H9 (cell line): Measurements from ENCODE around the gene DLG1. TPM values are rescaled to one million over a fixed set of nuclear protein-coding genes. Genes with fewer than 3 reads are reported as not detected.

Source experiments
- DNase-seq: peaks from one replicate; pipeline ENCODE4 v3.0.0-alpha.2; 2017
- H2AFZ ChIP-seq: one replicate; pipeline ENCODE4 v1.6.1; 2013; ENCODE audit warnings: mild to moderate bottlenecking, low read length, control low read depth, moderate library complexity
- H2AK5ac ChIP-seq: 2 replicates; pipeline ENCODE4 v1.6.1; 2013; ENCODE audit warnings: low read length, control low read depth, mixed read lengths; ENCODE audit not compliant: insufficient read length
- H2BK120ac ChIP-seq: one replicate; pipeline ENCODE4 v1.6.1; 2013; ENCODE audit warnings: low read depth, mild to moderate bottlenecking, low read length, control low read depth, inconsistent platforms; ENCODE audit not compliant: poor library complexity, severe bottlenecking
- H2BK12ac ChIP-seq: 2 replicates; pipeline ENCODE4 v1.6.1; 2013; ENCODE audit warnings: low read length, control low read depth, mixed read lengths, low read depth; ENCODE audit not compliant: insufficient read length
- H2BK15ac ChIP-seq: 2 replicates; pipeline ENCODE4 v1.6.1; 2013; ENCODE audit warnings: low read depth, low read length, control low read depth
- H2BK20ac ChIP-seq: one replicate; pipeline ENCODE4 v1.6.1; 2013; ENCODE audit warnings: low read depth, mild to moderate bottlenecking, low read length, control low read depth, inconsistent platforms; ENCODE audit not compliant: poor library complexity, severe bottlenecking
- H2BK5ac ChIP-seq: 2 replicates; pipeline ENCODE4 v1.6.1; 2013; ENCODE audit warnings: low read length, control low read depth, mixed read lengths; ENCODE audit not compliant: insufficient read length
- H3K14ac ChIP-seq: 2 replicates; pipeline ENCODE4 v1.6.1; 2013; ENCODE audit warnings: low read length, control low read depth; ENCODE audit not compliant: insufficient read depth
- H3K18ac ChIP-seq: 2 replicates; pipeline ENCODE4 v1.6.1; 2013; ENCODE audit warnings: low read depth, mild to moderate bottlenecking, mixed read lengths, low read length, control low read depth; ENCODE audit not compliant: insufficient read length
- H3K23ac ChIP-seq: 2 replicates; pipeline ENCODE4 v1.6.1; 2013; ENCODE audit warnings: low read length, control low read depth, mixed read lengths, low read depth; ENCODE audit not compliant: insufficient read length
- H3K23me2 ChIP-seq: 2 replicates; pipeline ENCODE4 v1.6.1; 2013; ENCODE audit warnings: low read depth, mild to moderate bottlenecking, mixed read lengths, low read length, control low read depth; ENCODE audit not compliant: insufficient read length, poor library complexity, severe bottlenecking
- H3K27ac ChIP-seq: 2 replicates; pipeline ENCODE4 v1.5.1; 2013; ENCODE audit warnings: low read length, control low read depth, mixed read lengths, low read depth; ENCODE audit not compliant: insufficient read length
- H3K27me3 ChIP-seq: 2 replicates; pipeline ENCODE4 v1.6.1; 2013; ENCODE audit warnings: low read length, control low read depth, inconsistent platforms; ENCODE audit not compliant: insufficient read depth
- H3K4ac ChIP-seq: 2 replicates; pipeline ENCODE4 v1.6.1; 2013; ENCODE audit warnings: low read depth, mild to moderate bottlenecking, control low read depth, inconsistent platforms, low read length, moderate library complexity
- H3K4me1 ChIP-seq: 2 replicates; pipeline ENCODE4 v1.6.1; 2013; ENCODE audit warnings: low read length, control low read depth, inconsistent platforms; ENCODE audit not compliant: insufficient read depth
- H3K4me2 ChIP-seq: 2 replicates; pipeline ENCODE4 v1.6.1; 2013; ENCODE audit warnings: low read length, control low read depth, mixed read lengths; ENCODE audit not compliant: insufficient read length, insufficient read depth
- H3K56ac ChIP-seq: 2 replicates; pipeline ENCODE4 v1.6.1; 2013; ENCODE audit warnings: low read depth, mild to moderate bottlenecking, mixed read lengths, low read length, control low read depth; ENCODE audit not compliant: insufficient read length
- H3K79me1 ChIP-seq: 2 replicates; pipeline ENCODE4 v1.6.1; 2013; ENCODE audit warnings: low read depth, mild to moderate bottlenecking, moderate library complexity, low read length, control low read depth, inconsistent platforms; ENCODE audit not compliant: insufficient read depth, poor library complexity, severe bottlenecking
- H3K79me2 ChIP-seq: 2 replicates; pipeline ENCODE4 v1.6.1; 2013; ENCODE audit warnings: low read length, control low read depth, inconsistent platforms; ENCODE audit not compliant: insufficient read depth
- H3K9ac ChIP-seq: 2 replicates; pipeline ENCODE4 v1.6.1; 2013; ENCODE audit warnings: low read length, control low read depth, mixed read lengths; ENCODE audit not compliant: insufficient read length; ENCODE audit errors: extremely low read depth
- H3K9me3 ChIP-seq: one replicate; pipeline ENCODE4 v1.6.1; 2013; ENCODE audit warnings: low read depth, low read length, inconsistent platforms; ENCODE audit not compliant: control insufficient read depth
- H3T11ph ChIP-seq: one replicate; pipeline ENCODE4 v1.6.1; 2013; ENCODE audit warnings: mild to moderate bottlenecking, low read length, control low read depth, inconsistent platforms
- H4K20me1 ChIP-seq: one replicate; pipeline ENCODE4 v1.6.1; 2013; ENCODE audit not compliant: control insufficient read depth, insufficient read length, insufficient read depth
- H4K5ac ChIP-seq: 2 replicates; pipeline ENCODE4 v1.6.1; 2013; ENCODE audit warnings: low read depth, mild to moderate bottlenecking, mixed read lengths, low read length, control low read depth; ENCODE audit not compliant: insufficient read length
- H4K8ac ChIP-seq: replicated peaks from 2 replicates; pipeline ENCODE4 v1.6.1; 2013; ENCODE audit warnings: low read length, control low read depth, mixed read lengths, low read depth; ENCODE audit not compliant: insufficient read length
- H4K91ac ChIP-seq: 2 replicates; pipeline ENCODE4 v1.6.1; 2013; ENCODE audit warnings: low read depth, mild to moderate bottlenecking, moderate library complexity, mixed read lengths, low read length, control low read depth; ENCODE audit not compliant: insufficient read length
- H3K27ac Mint-ChIP-seq, 3 experiments: 2 replicates in 2 of 3; 3 replicates in 1 of 3; pipeline ENCODE4 v1.8.0; 2020 to 2021; ENCODE audit warnings: mixed read lengths in 3 of 3, mild to moderate bottlenecking in 1 of 3, moderate library complexity in 1 of 3
- H3K27me3 Mint-ChIP-seq: 2 replicates; pipeline ENCODE4 v1.8.0; 2021; ENCODE audit warnings: low read depth, mild to moderate bottlenecking, moderate library complexity, mixed read lengths
- H3K36me3 Mint-ChIP-seq, 3 experiments: 2 replicates in 2 of 3; 3 replicates in 1 of 3; pipeline ENCODE4 v1.8.0; 2020 to 2021; ENCODE audit warnings: low read depth in 3 of 3, mixed read lengths in 3 of 3; ENCODE audit not compliant: insufficient read depth in 1 of 3
- H3K4me1 Mint-ChIP-seq, 2 experiments: 2 replicates each; pipeline ENCODE4 v1.8.0; 2020; ENCODE audit warnings: mixed read lengths in 2 of 2
- H3K4me3 Mint-ChIP-seq, 2 experiments: 2 replicates in 1 of 2; 3 replicates in 1 of 2; pipeline ENCODE4 v1.8.0; 2020 to 2021; ENCODE audit warnings: mild to moderate bottlenecking in 2 of 2, mixed read lengths in 2 of 2, moderate library complexity in 1 of 2
- H3K9me3 Mint-ChIP-seq, 2 experiments: 2 replicates in 1 of 2; 3 replicates in 1 of 2; pipeline ENCODE4 v1.8.0; 2020; ENCODE audit warnings: mild to moderate bottlenecking in 2 of 2, mixed read lengths in 2 of 2, moderate library complexity in 1 of 2
- CTCF ChIP-seq: fragments of 200-600 bp; sonication (generic); conservative IDR thresholded peaks from 3 replicates; pipeline ENCODE4 v1.8.0; 2021; ENCODE audit warnings: antibody characterized with exemption, mild to moderate bottlenecking
- WGBS: extraction: QIAGEN DNeasy Blood & Tissue Kit; methylation state at CpG from one replicate; pipeline ENCODE4 v1.1.7; 2013; ENCODE audit warnings: missing lambda C conversion rate, low lambda C conversion rate, mixed read lengths; ENCODE audit not compliant: insufficient read length; ENCODE audit errors: extremely low coverage; 5-methylcytosine and 5-hydroxymethylcytosine counted together
- total RNA-seq: library from RNA; stranded (reverse); gene quantifications from 2 replicates; pipeline ENCODE4 v1.2.1, GENCODE V29; 2021

DLG1 gene
- total RNA-seq, 1 experiment from 2014 or later, result 84.1 TPM

GRCh38 chr3:197008436-197009209 is 289.8 kb downstream of the DLG1 start:
- Histone ChIP-seq H3K9ac (no peak overlapping the region), H3T11ph (no peak overlapping the region), H4K8ac (no peak overlapping the region), H3K4ac (no peak overlapping the region), H3K23ac (no peak overlapping the region), H3K9me3 (no peaks in the 10 kb centered on the region), H4K91ac (no peak overlapping the region), H2AFZ (no peak overlapping the region), H3K27ac (no peak overlapping the region), H3K23me2 (peaks cover 4% of the 10 kb centered on the region), H3K56ac (no peak overlapping the region), H4K5ac (no peak overlapping the region), H3K14ac (no peak overlapping the region), H3K27me3 (peaks cover 7% of the 10 kb centered on the region; the same call in 1 of the 2 replicates), H2BK20ac (no peak overlapping the region), H2BK15ac (no peak overlapping the region), H3K18ac (no peak overlapping the region), H3K4me1 (0 out of 2 replicates have a peak, but pooled peaks cover 6% of the 10 kb centered on the region), H2BK5ac (no peak overlapping the region), H4K20me1 (no peaks in the 10 kb centered on the region), H2AK5ac (no peak overlapping the region), H2BK120ac (no peak overlapping the region), H3K79me2 (no peaks in the 10 kb centered on the region), H3K79me1 (no peaks in the 10 kb centered on the region), H3K4me2 (no peak overlapping the region), H2BK12ac (no peak overlapping the region)
- Mint-ChIP-seq H3K4me1 (peaks cover 15 to 16% of the 10 kb centered on the region in 2 experiments), H3K4me3 (0 out of 5 replicates have a peak overlapping the region, but pooled peaks of 1 of the 2 experiments have one; percentile 22), H3K27ac (no peak overlapping the region), H3K36me3 (peaks cover 3 to 13% (median 6%) of the 10 kb centered on the region in 3 experiments; a peak in 5 of 7 replicates), H3K9me3 (peaks cover 0 to 3% of the 10 kb centered on the region in 2 experiments; a peak in 2 of 5 replicates), H3K27me3 (peaks cover 27% of the 10 kb centered on the region)
- no CpG with 5 or more reads among the region's 27 CpGs for WGBS
- no peak for DNase-seq
- TF ChIP-seq CTCF, result no peak
